Smooth muscle cell (in vitro differentiated cells): ENCODE results near the gene IL32. TPM values are rescaled to one million over a fixed set of nuclear protein-coding genes. Genes with fewer than 3 reads are reported as not detected.

Experiments
- polyA plus RNA-seq: library from polyadenylated mRNA; unstranded; fragments of >200 nt; fragmentation: Nextera tagmentation; extraction: Ambion mirVana; gene quantifications from 2 replicates; pipeline ENCODE4 v1.2.1, GENCODE V29; 2016
- small RNA-seq: library from RNA; depleted of rRNA; stranded (forward); fragments of <200 nt; gene quantifications from one replicate; pipeline ENCODE3, GENCODE V24; 2014
- total RNA-seq: library from RNA; depleted of rRNA; stranded (reverse); fragments of >200 nt; gene quantifications from 2 replicates; pipeline ENCODE4 v1.2.3, GENCODE V29; 2014

The IL32 gene
- total and polyA plus RNA-seq, 2 experiments from 2014 or later: 26.3 to 27.7 TPM

Small RNA genes lying within 50 kb of the gene (small RNA-seq; reads per million reads assigned to genes)
- not detected for gene RNU1-22P

Other genes starting within 250 kb of the IL32 start
- not detected in 2 replicates for gene PRSS21, start 248.4 kb upstream of the IL32 start, total RNA-seq
- gene PRSS21, start 248.4 kb upstream of the IL32 start, polyA plus RNA-seq: not detected in 2 replicates
- not detected in 2 replicates for gene ZG16B, start 235.3 kb upstream of the IL32 start, total RNA-seq
- not detected in 2 replicates for gene ZG16B, start 235.3 kb upstream of the IL32 start, polyA plus RNA-seq
- gene PRSS22, start 207.5 kb upstream of the IL32 start, total RNA-seq: 2.2 TPM in 1 of 2 replicates, not detected in the other
- gene PRSS22, start 207.5 kb upstream of the IL32 start, polyA plus RNA-seq: 0.79 and 3.7 TPM in 2 replicates
- gene FLYWCH2, start 182.4 kb upstream of the IL32 start, total RNA-seq: 31.7 and 44.6 TPM in 2 replicates
- gene FLYWCH2, start 182.4 kb upstream of the IL32 start, polyA plus RNA-seq: 49.3 and 52.7 TPM in 2 replicates
- 13.5 and 26.1 TPM in 2 replicates for gene FLYWCH1, start 153.7 kb upstream of the IL32 start, total RNA-seq
- gene FLYWCH1, start 153.7 kb upstream of the IL32 start, polyA plus RNA-seq: 26.0 and 26.4 TPM in 2 replicates
- 0.27 and 1.3 TPM in 2 replicates for gene KREMEN2, start 101.4 kb upstream of the IL32 start, total RNA-seq
- gene KREMEN2, start 101.4 kb upstream of the IL32 start, polyA plus RNA-seq: 2.0 TPM in 2 replicates
- 4.6 and 4.8 TPM in 2 replicates for gene PAQR4, start 96.3 kb upstream of the IL32 start, total RNA-seq
- 7.9 and 9.3 TPM in 2 replicates for gene PAQR4, start 96.3 kb upstream of the IL32 start, polyA plus RNA-seq
- 10.4 and 13.8 TPM in 2 replicates for gene PKMYT1, start 85.2 kb upstream of the IL32 start, total RNA-seq
- gene PKMYT1, start 85.2 kb upstream of the IL32 start, polyA plus RNA-seq: 28.9 and 32.6 TPM in 2 replicates
- gene CLDN9, start 52.7 kb upstream of the IL32 start, total RNA-seq: 1.3 and 1.8 TPM in 2 replicates
- gene CLDN9, start 52.7 kb upstream of the IL32 start, polyA plus RNA-seq: 0.81 and 4.5 TPM in 2 replicates
- gene CLDN6, start 47.5 kb upstream of the IL32 start, total RNA-seq: 97.0 and 113 TPM in 2 replicates
- 55.4 and 365 TPM in 2 replicates for gene CLDN6, start 47.5 kb upstream of the IL32 start, polyA plus RNA-seq
- gene TNFRSF12A, start 45.3 kb upstream of the IL32 start, total RNA-seq: 192 and 219 TPM in 2 replicates
- gene TNFRSF12A, start 45.3 kb upstream of the IL32 start, polyA plus RNA-seq: 386 and 512 TPM in 2 replicates
- gene HCFC1R1, start 41.7 kb upstream of the IL32 start, total RNA-seq: 63.3 and 73.5 TPM in 2 replicates
- gene HCFC1R1, start 41.7 kb upstream of the IL32 start, polyA plus RNA-seq: 337 and 367 TPM in 2 replicates
- gene THOC6, start 41.6 kb upstream of the IL32 start, total RNA-seq: 24.1 and 28.9 TPM in 2 replicates
- 59.4 and 83.9 TPM in 2 replicates for gene THOC6, start 41.6 kb upstream of the IL32 start, polyA plus RNA-seq
- 0.49 and 1.5 TPM in 2 replicates for gene BICDL2, start 28.7 kb upstream of the IL32 start, total RNA-seq
- 0.86 and 7.9 TPM in 2 replicates for gene BICDL2, start 28.7 kb upstream of the IL32 start, polyA plus RNA-seq
- gene MMP25, start 19.1 kb upstream of the IL32 start, total RNA-seq: 0.36 and 0.90 TPM in 2 replicates
- 1.3 and 3.5 TPM in 2 replicates for gene MMP25, start 19.1 kb upstream of the IL32 start, polyA plus RNA-seq
- not detected in 2 replicates for gene ZSCAN10, start 33.7 kb downstream of the IL32 start, total RNA-seq
- 0.30 TPM in 1 of 2 replicates, not detected in the other for gene ZSCAN10, start 33.7 kb downstream of the IL32 start, polyA plus RNA-seq
- gene ZNF205, start 46.9 kb downstream of the IL32 start, total RNA-seq: 7.2 and 7.9 TPM in 2 replicates
- gene ZNF205, start 46.9 kb downstream of the IL32 start, polyA plus RNA-seq: 11.9 and 12.8 TPM in 2 replicates
- 4.4 and 9.2 TPM in 2 replicates for gene ZNF213, start 69.4 kb downstream of the IL32 start, total RNA-seq
- 8.3 and 9.6 TPM in 2 replicates for gene ZNF213, start 69.4 kb downstream of the IL32 start, polyA plus RNA-seq
- not detected in 2 replicates for gene OR1F1, start 122.6 kb downstream of the IL32 start, total RNA-seq
- not detected in 2 replicates for gene OR1F1, start 122.6 kb downstream of the IL32 start, polyA plus RNA-seq
- 7.7 and 8.7 TPM in 2 replicates for gene ZNF200, start 169.5 kb downstream of the IL32 start, total RNA-seq
- 6.1 and 7.0 TPM in 2 replicates for gene ZNF200, start 169.5 kb downstream of the IL32 start, polyA plus RNA-seq
- gene MEFV, start 191.0 kb downstream of the IL32 start, total RNA-seq: 0.72 TPM in 1 of 2 replicates, not detected in the other
- gene MEFV, start 191.0 kb downstream of the IL32 start, polyA plus RNA-seq: not detected in 2 replicates
- gene ZNF263, start 217.9 kb downstream of the IL32 start, total RNA-seq: 17.6 and 32.2 TPM in 2 replicates
- gene ZNF263, start 217.9 kb downstream of the IL32 start, polyA plus RNA-seq: 27.4 and 29.0 TPM in 2 replicates
- 5.0 and 7.4 TPM in 2 replicates for gene TIGD7, start 239.8 kb downstream of the IL32 start, total RNA-seq
- gene TIGD7, start 239.8 kb downstream of the IL32 start, polyA plus RNA-seq: 1.7 and 3.6 TPM in 2 replicates
- 18.6 and 24.8 TPM in 2 replicates for gene ZNF75A, start 239.9 kb downstream of the IL32 start, total RNA-seq
- gene ZNF75A, start 239.9 kb downstream of the IL32 start, polyA plus RNA-seq: 13.5 and 13.7 TPM in 2 replicates